Small intestine (tissue), 7 donors: ENCODE results near the gene SLC2A2. TPM values are rescaled to one million over a fixed set of nuclear protein-coding genes. Genes with fewer than 3 reads are reported as not detected.
A peak's percentile ranks its signal among the peaks of the same experiment; 100 is the strongest.

ENCODE experiments used
- DNase-seq, 2 donors: peaks; one replicate each; pipeline versions ENCODE4 v3.0.0 to v3.0.0-alpha.2; 2013
- FAIRE-seq: peaks from 2 replicates; lab custom pipeline; 2012; peaks lifted over from hg19 to GRCh38; lab: Jason Lieb, UNC
- H3K27ac ChIP-seq, 3 donors: one replicate each; pipeline ENCODE4 v1.5.1; 2013; ENCODE audit warnings: low read length in 2 of 3, mild to moderate bottlenecking in 2 of 3, control low read depth in 1 of 3, inconsistent platforms in 1 of 3, low read depth in 1 of 3, moderate library complexity in 1 of 3
- H3K27me3 ChIP-seq, 3 donors: one replicate each; pipeline ENCODE4 v1.6.1; 2013; ENCODE audit warnings: low read length in 3 of 3, inconsistent platforms in 1 of 3; ENCODE audit not compliant: control insufficient read depth in 3 of 3, insufficient read depth in 3 of 3
- H3K36me3 ChIP-seq, 3 donors: one replicate each; pipeline ENCODE4 v1.6.1; 2013; ENCODE audit warnings: low read length in 3 of 3, inconsistent platforms in 1 of 3, low read depth in 1 of 3, mild to moderate bottlenecking in 1 of 3, moderate library complexity in 1 of 3; ENCODE audit not compliant: control insufficient read depth in 3 of 3, insufficient read depth in 2 of 3
- H3K4me1 ChIP-seq, 3 donors: one replicate each; pipeline ENCODE4 v1.6.1; 2013; ENCODE audit warnings: low read length in 2 of 3, inconsistent platforms in 1 of 3, low read depth in 1 of 3, mild to moderate bottlenecking in 1 of 3, moderate library complexity in 1 of 3; ENCODE audit not compliant: control insufficient read depth in 3 of 3, insufficient read depth in 2 of 3
- H3K4me3 ChIP-seq, 3 donors: one replicate each; pipeline ENCODE4 v1.5.1; 2013; ENCODE audit warnings: low read length in 3 of 3, control low read depth in 1 of 3, inconsistent platforms in 1 of 3, low read depth in 1 of 3, mild to moderate bottlenecking in 1 of 3, moderate library complexity in 1 of 3
- H3K9me3 ChIP-seq, 2 donors: one replicate each; pipeline ENCODE4 v1.6.1; 2013; ENCODE audit warnings: low read depth in 1 of 2, low read length in 1 of 2; ENCODE audit not compliant: control insufficient read depth in 2 of 2, insufficient read depth in 1 of 2
- WGBS, 3 donors: extraction: QIAGEN DNeasy Blood & Tissue Kit; methylation state at CpG; one replicate each; pipeline ENCODE4 v1.1.7; 2013; 5-methylcytosine and 5-hydroxymethylcytosine counted together
- polyA plus RNA-seq, 4 donors: library from polyadenylated mRNA; stranded (reverse) in 3 of 4; unstranded in 1 of 4; fragments of 200-250 nt in 3 of 4; fragments of 120-200 nt in 1 of 4; gene quantifications; one replicate each; pipeline versions ENCODE4 v1.2.1 to v1.2.3, GENCODE V29; 2013
- donor health status: healthy with polysubstance abuse.
- donor health status: control.
- donor health status: control.
- donor health status: Bipolar disorder and iron deficiency.
- donor health status: healthy.

SLC2A2 gene
- polyA plus RNA-seq, 4 donors, result 24.6 to 212 (median 66.9) TPM

- Histone ChIP-seq H3K4me3 (no peak overlapping the region), H3K36me3 (no peaks in the 10 kb centered on the region), H3K27ac (no peak overlapping the region), H3K4me1 (peaks cover 0 to 16% (median 2%) of the 10 kb centered on the region in 3 donors), H3K9me3 (peaks cover 0 to 16% of the 10 kb centered on the region in 2 donors), H3K27me3 (no peaks in the 10 kb centered on the region)
- DNase-seq (peak; percentile 43 to 61), FAIRE-seq (no peak)
- 27 to 32% (median 30%) methylated on average over 6 of the region's 6 CpGs for WGBS, 3 donors
Measured at GRCh38 chr3:171049861-171050444, 23.4 kb upstream of the SLC2A2 start.

- Histone ChIP-seq H3K27ac (no peak overlapping the region), H3K4me1 (peaks cover 0 to 12% (median 0%) of the 10 kb centered on the region in 3 donors), H3K36me3 (no peaks in the 10 kb centered on the region), H3K27me3 (no peaks in the 10 kb centered on the region), H3K9me3 (peaks cover 0 to 3% of the 10 kb centered on the region in 2 donors), H3K4me3 (no peak overlapping the region)
- FAIRE-seq (no peak), DNase-seq (no peak)
- 70 to 83% (median 81%) methylated on average over 4 of the region's 4 CpGs for WGBS, 3 donors
Measured at GRCh38 chr3:171046760-171047159, 20.2 kb upstream of the SLC2A2 start.

GRCh38 chr3:171044835-171045793 is 18.6 kb upstream of the SLC2A2 start:
- peak in 1 of 2 donors; percentile 54 for DNase-seq
- H3K36me3 ChIP-seq, result no peaks in the 10 kb centered on the region
- WGBS, 3 donors, result 84 to 86% (median 84%) methylated on average over 14 of the region's 14 CpGs
- no peak overlapping the region for H3K4me3 ChIP-seq
- FAIRE-seq, result no peak
- no peaks in the 10 kb centered on the region for H3K9me3 ChIP-seq
- peak overlapping the region in 1 of 3 donors; percentile 57 for H3K27ac ChIP-seq
- no peaks in the 10 kb centered on the region for H3K27me3 ChIP-seq
- peaks cover 0 to 12% (median 0%) of the 10 kb centered on the region in 3 donors for H3K4me1 ChIP-seq

GRCh38 chr3:171044384-171044783 is 17.9 kb upstream of the SLC2A2 start:
- DNase-seq (no peak), FAIRE-seq (no peak)
- H3K4me3 ChIP-seq, result no peak overlapping the region
- no peak overlapping the region for H3K27ac ChIP-seq
- H3K4me1 ChIP-seq, result peaks cover 0 to 10% (median 0%) of the 10 kb centered on the region in 3 donors
- no peaks in the 10 kb centered on the region for H3K9me3 ChIP-seq
- 21 to 29% (median 24%) methylated on average over 1 of the region's 1 CpG for WGBS, 3 donors
- no peaks in the 10 kb centered on the region for H3K36me3 ChIP-seq
- H3K27me3 ChIP-seq, result no peaks in the 10 kb centered on the region

DNA sequence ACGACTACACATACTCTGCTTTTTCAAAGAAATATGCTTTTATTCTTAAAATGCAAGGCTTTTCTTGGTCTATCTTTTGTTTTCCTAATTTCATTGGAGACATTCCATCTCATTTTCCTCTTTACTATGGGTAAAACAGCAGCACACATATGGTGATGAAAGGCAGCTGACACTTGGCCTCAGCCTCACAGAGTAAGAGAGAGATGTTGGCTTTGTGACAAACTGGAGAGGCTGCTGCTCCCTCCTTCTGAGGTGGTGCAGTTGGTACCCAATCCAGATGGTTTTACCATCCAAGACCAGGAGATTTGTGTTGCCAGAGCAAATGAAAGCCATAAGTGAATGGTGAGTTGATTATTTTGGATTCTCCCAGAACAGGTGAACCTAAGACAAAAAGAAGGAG is 13.2 kb upstream of the SLC2A2 start:
- H3K36me3 ChIP-seq, result no peaks in the 10 kb centered on the region
- DNase-seq (no peak), FAIRE-seq (no peak)
- H3K4me1 ChIP-seq, result peaks cover 0 to 2% (median 2%) of the 10 kb centered on the region in 3 donors
- H3K9me3 ChIP-seq, result no peaks in the 10 kb centered on the region
- no peak overlapping the region for H3K27ac ChIP-seq
- no peak overlapping the region for H3K4me3 ChIP-seq
- no peaks in the 10 kb centered on the region for H3K27me3 ChIP-seq
- 38 to 66% (median 55%) methylated on average over 1 of the region's 1 CpG for WGBS, 3 donors

- FAIRE-seq, result no peak
- Histone ChIP-seq H3K36me3 (no peaks in the 10 kb centered on the region), H3K27me3 (no peaks in the 10 kb centered on the region), H3K4me1 (peaks cover 0 to 2% (median 2%) of the 10 kb centered on the region in 3 donors), H3K27ac (no peak overlapping the region), H3K9me3 (no peaks in the 10 kb centered on the region), H3K4me3 (no peak overlapping the region)
- 3 to 26% (median 17%) methylated on average over 1 of the region's 1 CpG for WGBS, 3 donors
- peak in 1 of 2 donors; percentile 62 for DNase-seq
Measured at GRCh38 chr3:171038342-171038741, 11.8 kb upstream of the SLC2A2 start.

DNA sequence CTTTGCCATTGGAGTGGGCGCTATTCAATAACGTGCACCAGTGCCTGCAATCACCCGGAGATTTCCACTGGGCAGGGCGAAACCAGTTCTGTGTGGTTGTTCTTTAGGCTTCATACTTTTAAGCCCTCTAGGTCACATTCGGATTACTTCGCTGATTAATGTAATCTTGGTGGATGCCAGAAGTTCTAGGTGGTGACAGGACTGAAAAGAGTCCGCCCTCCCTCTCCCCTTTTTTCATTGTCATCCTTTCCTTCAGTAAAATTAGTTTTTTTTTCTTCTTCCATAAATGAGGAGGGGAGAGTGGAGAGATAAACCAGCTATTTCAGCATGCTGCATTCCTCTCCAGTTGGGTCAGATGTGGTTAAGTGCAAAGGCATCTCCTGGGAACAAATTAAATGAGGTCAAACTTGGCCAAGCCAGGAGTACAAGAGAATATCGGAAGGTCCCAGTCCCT is 2.3 kb upstream of the SLC2A2 start:
- DNase-seq (peak in 1 of 2 donors; percentile 39), FAIRE-seq (no peak)
- no peaks in the 10 kb centered on the region for H3K36me3 ChIP-seq
- H3K4me1 ChIP-seq, result peaks cover 0 to 12% (median 4%) of the 10 kb centered on the region in 3 donors
- H3K27me3 ChIP-seq, result peaks cover 0 to 4% (median 0%) of the 10 kb centered on the region in 3 donors
- 27 to 50% (median 46%) methylated on average over 8 of the region's 8 CpGs for WGBS, 3 donors
- peak overlapping the region; percentile 18 to 91 (median 84) for H3K27ac ChIP-seq
- peak overlapping the region in 2 of 3 donors; percentile 37 to 39 for H3K4me3 ChIP-seq
- H3K9me3 ChIP-seq, result no peaks in the 10 kb centered on the region

- Histone ChIP-seq H3K4me3 (peak overlapping the region in 2 of 3 donors; percentile 37 to 39), H3K36me3 (no peaks in the 10 kb centered on the region), H3K27me3 (peaks cover 0 to 4% (median 0%) of the 10 kb centered on the region in 3 donors), H3K9me3 (no peaks in the 10 kb centered on the region), H3K27ac (peak overlapping the region; percentile 45 to 91 (median 84)), H3K4me1 (peaks cover 0 to 15% (median 4%) of the 10 kb centered on the region in 3 donors)
- no peak for FAIRE-seq
- DNase-seq, result peak; percentile 88
- 3 to 11% (median 10%) methylated on average over 39 of the region's 39 CpGs for WGBS, 3 donors
Measured at GRCh38 chr3:171028025-171028778, 1.7 kb upstream of the SLC2A2 start.
